Gastroesophageal sphincter (tissue), 3 donors: Measurements from ENCODE around the gene FAM98A.

ENCODE experiments used
- CTCF ChIP-seq, 4 experiments: fragments of 200-600 bp in 2 of 4; fragments of 450-650 bp in 2 of 4; sonication (generic) in 1 of 4; IDR thresholded peaks; one replicate each; pipeline ENCODE4 v1.5.1; 2017 to 2019; ENCODE audit warnings: antibody characterized with exemption in 4 of 4, mild to moderate bottlenecking in 2 of 4, moderate library complexity in 2 of 4
- EP300 ChIP-seq: sonication (generic); formaldehyde crosslinking; IDR thresholded peaks from one replicate; pipeline ENCODE4 v1.6.1; 2017; ENCODE audit warnings: antibody characterized with exemption, mild to moderate bottlenecking
- POLR2AphosphoS5 ChIP-seq: sonication (generic); formaldehyde crosslinking; IDR thresholded peaks from one replicate; pipeline ENCODE4 v1.6.1; 2017; ENCODE audit warnings: antibody characterized with exemption

- TF ChIP-seq CTCF (IDR thresholded peaks at IDR 0.05) = no peak
- no peak for TF ChIP-seq POLR2AphosphoS5
- TF ChIP-seq EP300 = no peak
Observed at GRCh38 chr2:33577668-33578067, 21.4 kb downstream of the FAM98A start.
